BLaER1 treated with 17β-estradiol and CSF1 and Interleukin-3, amounts not matched to agents 10 nM and 100 nM (cell line): ENCODE data around the gene PLCG1.

Source experiments
- H3K27ac ChIP-seq, 11 experiments: shearing (Covaris generic); formaldehyde crosslinking; 2 replicates each; pipeline ENCODE4 v1.8.1; 2022
- H3K27me3 ChIP-seq, 11 experiments: shearing (Covaris generic); formaldehyde crosslinking; 2 replicates each; pipeline ENCODE4 v1.8.1; 2022
- H3K36me3 ChIP-seq, 11 experiments: shearing (Covaris generic); formaldehyde crosslinking; 2 replicates each; pipeline ENCODE4 v1.8.1; 2022
- H3K4me1 ChIP-seq, 10 experiments: shearing (Covaris generic); formaldehyde crosslinking; 2 replicates each; pipeline ENCODE4 v1.8.1; 2022
- H3K4me2 ChIP-seq, 11 experiments: shearing (Covaris generic); formaldehyde crosslinking; 2 replicates each; pipeline ENCODE4 v1.8.1; 2022
- H3K4me3 ChIP-seq, 10 experiments: shearing (Covaris generic); formaldehyde crosslinking; 2 replicates each; pipeline ENCODE4 v1.8.1; 2022
- H3K9ac ChIP-seq, 11 experiments: shearing (Covaris generic); formaldehyde crosslinking; 2 replicates each; pipeline ENCODE4 v1.8.1; 2022
- H3K9me3 ChIP-seq, 11 experiments: shearing (Covaris generic); formaldehyde crosslinking; replicated peaks in 1 of 11; 2 replicates each; pipeline ENCODE4 v1.8.1; 2022
- H4K20me1 ChIP-seq, 11 experiments: shearing (Covaris generic); formaldehyde crosslinking; 2 replicates each; pipeline ENCODE4 v1.8.1; 2022
- Cebpa-rat ChIP-seq, 11 experiments: shearing (Covaris generic); IDR thresholded peaks; 2 replicates each; pipeline ENCODE4 v1.8.1; 2022

The PLCG1 gene

GRCh38 chr20:41225091-41225490, 87.7 kb downstream of the PLCG1 start:
- Histone ChIP-seq H4K20me1 (no peaks in the 10 kb centered on the region), H3K4me1 (peaks cover 0 to 13% (median 0%) of the 10 kb centered on the region in 10 experiments; a peak in 2 of 20 replicates), H3K4me2 (no peak overlapping the region), H3K9me3 (no peaks in the 10 kb centered on the region; a peak in 1 of 22 replicates), H3K4me3 (no peak overlapping the region), H3K9ac (no peak overlapping the region), H3K27me3 (no peaks in the 10 kb centered on the region), H3K27ac (no peak overlapping the region), H3K36me3 (peaks cover 0 to 3% (median 0%) of the 10 kb centered on the region in 11 experiments; a peak in 1 of 22 replicates)
- no peak for TF ChIP-seq Cebpa-rat (IDR thresholded peaks at IDR 0.05)

- no peak overlapping the region for H3K27ac ChIP-seq
- H3K27me3 ChIP-seq: no peaks in the 10 kb centered on the region
- no peak overlapping the region for H3K4me2 ChIP-seq
- H4K20me1 ChIP-seq: no peaks in the 10 kb centered on the region
- TF ChIP-seq Cebpa-rat (IDR thresholded peaks at IDR 0.05): no peak
- peaks cover 0 to 3% (median 0%) of the 10 kb centered on the region in 11 experiments; a peak in 1 of 22 replicates for H3K36me3 ChIP-seq
- H3K9me3 ChIP-seq: no peaks in the 10 kb centered on the region
- H3K4me1 ChIP-seq: peaks cover 0 to 13% (median 0%) of the 10 kb centered on the region in 10 experiments; a peak in 4 of 20 replicates
- H3K4me3 ChIP-seq: no peak overlapping the region
- no peak overlapping the region for H3K9ac ChIP-seq
Observed at GRCh38 chr20:41226426-41226825, 89.1 kb downstream of the PLCG1 start.
